Erythroblast (primary cell): ENCODE measurements around the gene IRAK1.

ENCODE experiments used
- DNase-seq, 2 experiments: peaks; one replicate each; lab custom pipeline; 2025; lab: John Stamatoyannopoulos, UW
- GATA1 ChIP-seq: IDR thresholded peaks from 2 replicates; pipeline ENCODE4 v1.6.1; 2011; ENCODE audit warnings: low read depth, mild to moderate bottlenecking, control low read depth, low read length, moderate library complexity
- POLR2A ChIP-seq: IDR thresholded peaks from 2 replicates; pipeline ENCODE4 v1.6.1; 2011; ENCODE audit warnings: mild to moderate bottlenecking, low read length

Gene IRAK1

DNA sequence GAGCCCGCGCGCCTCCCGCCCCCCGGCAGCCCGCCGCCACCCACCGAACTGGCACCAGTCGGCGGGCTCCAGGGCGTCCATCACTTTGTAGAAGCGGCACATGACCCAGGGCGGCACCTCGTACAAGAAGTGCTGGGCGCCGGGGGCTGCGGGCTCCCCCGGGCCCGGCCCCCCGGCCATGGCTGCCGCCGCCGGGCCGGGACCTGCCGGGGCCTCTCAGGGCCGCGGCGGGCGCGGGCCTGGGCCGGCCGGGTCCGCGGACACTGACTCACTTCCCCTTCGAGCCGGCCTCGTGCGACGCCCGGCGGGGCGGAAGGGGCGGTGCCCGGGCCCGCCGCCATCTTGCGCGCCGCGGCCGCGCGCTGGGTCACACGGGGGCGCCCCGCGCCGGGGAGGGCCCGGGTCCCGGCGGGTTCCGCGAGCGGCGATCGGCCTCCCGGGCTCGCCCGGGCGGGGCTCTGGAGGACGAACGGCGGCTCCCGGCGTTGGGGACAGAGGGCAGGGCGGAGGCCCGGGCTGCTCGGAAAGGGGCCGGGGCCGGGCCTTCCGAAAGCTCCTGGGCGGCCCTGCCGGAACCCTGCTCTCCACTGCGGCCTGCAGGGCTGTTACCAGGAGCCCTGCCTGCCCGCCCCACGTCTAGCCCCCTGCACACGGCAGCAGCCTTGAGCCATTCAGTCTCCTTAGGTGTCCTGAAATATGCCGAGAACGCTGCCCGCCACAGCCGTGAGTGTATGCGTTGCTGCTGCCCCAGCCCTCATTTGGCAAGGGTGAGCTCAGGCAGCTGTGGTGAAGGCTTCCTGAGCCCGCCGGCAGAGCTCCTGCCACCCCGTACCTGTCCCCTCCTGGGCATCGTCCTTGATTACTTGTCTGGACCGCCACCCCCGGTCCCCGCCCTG lies at the start of gene IRAK1:
Gene IRAK1 (minus strand): TSS at position 270 of the 896 bp plus-strand sequence. CDS start 90 bp downstream, at position 180.
- TF ChIP-seq POLR2A (peak; percentile 49), GATA1 (no peak)
- DNase-seq, result peak; percentile 66 to 79

DNA sequence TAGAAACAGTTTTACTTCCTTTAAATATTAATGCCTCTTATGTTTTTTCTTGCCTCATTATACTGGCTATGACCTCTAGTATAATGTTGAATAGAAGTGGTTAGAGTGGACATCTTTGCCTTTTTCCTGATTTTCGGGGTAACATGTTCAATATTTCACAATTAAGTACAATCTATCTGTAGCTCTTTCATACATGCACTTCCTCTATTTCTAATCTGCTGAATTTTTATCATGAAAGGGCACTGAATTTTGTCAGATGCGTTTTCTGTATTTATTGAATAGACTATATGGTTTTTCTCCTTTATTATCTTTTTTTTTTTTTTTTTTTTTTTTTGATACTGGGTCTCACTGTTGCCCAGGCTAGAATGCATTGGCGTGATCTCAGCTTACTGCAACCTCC lies 48.9 kb upstream of the IRAK1 start:
- DNase-seq, result no peak
- TF ChIP-seq POLR2A, result no peak
- TF ChIP-seq GATA1, result no peak

DNA sequence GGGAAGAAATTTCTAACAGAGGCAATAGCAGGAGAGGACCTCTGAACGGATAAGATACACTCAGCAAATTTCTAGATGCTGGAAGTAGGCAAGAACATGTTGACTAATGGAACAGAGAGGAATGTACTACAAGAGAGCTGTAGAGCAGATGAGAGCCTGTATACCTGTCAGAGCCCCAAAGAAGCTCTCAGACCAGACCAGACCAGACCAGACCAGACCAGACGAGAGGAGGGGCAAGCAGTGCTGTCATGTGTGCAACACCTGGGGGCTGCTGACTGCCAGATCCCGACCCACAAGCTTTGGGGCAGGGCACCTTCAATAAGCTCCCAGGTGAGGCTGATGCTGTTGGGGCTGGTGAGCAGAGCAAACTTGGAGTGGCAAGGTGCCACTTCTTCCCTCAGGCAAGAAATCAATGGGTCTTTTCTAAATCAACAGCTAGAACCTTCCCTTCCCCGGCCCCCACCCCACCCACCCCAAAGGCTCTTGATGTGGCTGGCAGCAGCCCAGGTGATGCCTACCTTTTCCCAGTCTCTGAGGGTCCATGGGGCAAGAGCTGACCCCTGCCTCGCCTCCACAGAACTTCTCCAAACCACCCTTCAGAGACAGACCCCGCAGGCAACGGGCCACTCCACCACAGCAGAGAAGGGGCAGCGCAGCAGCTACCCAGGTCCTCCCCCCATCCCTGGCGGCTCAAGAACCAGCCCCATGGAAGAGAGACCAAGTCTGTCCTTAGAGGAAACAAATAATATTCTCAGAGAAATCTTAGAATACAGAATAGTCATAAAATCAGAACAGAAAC lies 45.1 kb upstream of the IRAK1 start:
- TF ChIP-seq POLR2A, result no peak
- no peak for TF ChIP-seq GATA1
- DNase-seq, result no peak

DNA sequence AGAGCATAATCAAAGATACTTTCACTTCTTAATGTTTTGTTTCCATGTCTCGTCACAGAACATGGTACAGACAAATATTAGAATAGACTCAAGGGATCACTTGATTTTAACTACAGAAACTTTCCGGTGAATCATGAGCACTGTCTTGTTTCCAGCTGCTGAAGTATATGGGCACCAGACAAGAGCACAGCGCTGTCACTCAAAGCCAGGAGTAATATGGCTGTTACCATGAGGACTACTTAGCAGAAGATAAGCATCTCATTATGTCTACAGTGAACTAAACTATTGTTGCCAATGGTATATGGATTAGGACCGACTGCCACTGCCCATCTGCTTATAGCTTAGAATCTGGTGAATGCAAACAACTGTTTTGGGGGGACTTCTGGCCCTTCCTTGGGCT lies 43.5 kb upstream of the IRAK1 start:
- DNase-seq, result no peak
- TF ChIP-seq POLR2A (no peak), GATA1 (no peak)

DNA sequence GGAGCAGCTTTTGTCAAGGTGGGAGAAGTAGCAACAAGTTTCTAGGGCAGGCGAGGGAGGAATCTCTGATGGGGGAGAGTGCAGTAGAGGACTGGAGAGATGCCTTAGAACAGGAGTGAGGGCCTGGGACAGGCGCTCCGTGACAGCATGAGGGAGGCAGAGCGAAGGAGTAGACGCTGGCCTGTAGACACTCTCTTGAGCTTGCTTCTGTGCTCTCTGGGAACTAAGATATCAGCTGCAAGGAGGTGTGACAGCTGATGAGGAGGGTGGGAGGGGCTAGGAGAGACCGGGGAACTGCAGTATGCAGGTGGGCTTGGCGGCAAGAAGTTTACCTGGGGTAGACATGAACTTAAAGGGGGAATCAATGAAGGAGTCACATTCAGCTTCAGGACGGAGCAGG lies 42.1 kb upstream of the IRAK1 start:
- DNase-seq, result no peak
- TF ChIP-seq GATA1, result no peak
- no peak for TF ChIP-seq POLR2A

DNA sequence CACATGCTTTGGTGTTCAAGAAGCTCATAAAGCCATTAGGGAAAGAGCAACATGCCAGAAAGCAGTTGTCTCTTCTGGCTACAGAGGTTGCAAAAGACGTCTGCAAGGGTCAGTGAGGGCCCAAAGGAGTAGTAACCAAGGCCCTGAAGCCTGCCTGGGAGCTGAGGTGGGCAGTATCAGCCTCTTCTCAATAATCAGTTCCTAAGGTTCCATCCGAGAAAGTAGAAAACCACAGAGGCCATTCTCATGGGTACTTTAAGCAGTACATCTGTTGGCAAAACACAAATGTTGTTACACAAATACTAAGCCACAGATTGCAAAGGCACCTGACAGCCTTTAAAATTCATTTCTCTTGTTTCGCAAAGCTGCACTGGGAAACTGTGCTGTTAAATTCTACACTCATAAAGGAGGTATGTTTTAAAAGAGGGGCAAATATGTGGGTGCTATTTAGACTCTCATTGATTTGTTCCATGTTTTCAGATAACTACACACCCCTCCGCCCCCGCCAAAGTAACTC lies 40.1 kb upstream of the IRAK1 start:
- TF ChIP-seq POLR2A, result no peak
- no peak for TF ChIP-seq GATA1
- DNase-seq, result no peak

GRCh38 chrX:154059231-154059630 lies 39.5 kb upstream of the IRAK1 start:
- TF ChIP-seq POLR2A, result no peak
- DNase-seq, result no peak

- TF ChIP-seq GATA1 (no peak), POLR2A (no peak)
These were observed 38.7 kb upstream of the IRAK1 start for GRCh38 chrX:154058214-154058997.

GRCh38 chrX:154057791-154058190 lies 38.1 kb upstream of the IRAK1 start:
- TF ChIP-seq POLR2A (no peak), GATA1 (no peak)
- DNase-seq, result peak in 1 of 2 experiments; percentile 2

More at GRCh38 chrX:154058214-154058997, 38.7 kb upstream of the IRAK1 start:
- no peak for DNase-seq

DNA sequence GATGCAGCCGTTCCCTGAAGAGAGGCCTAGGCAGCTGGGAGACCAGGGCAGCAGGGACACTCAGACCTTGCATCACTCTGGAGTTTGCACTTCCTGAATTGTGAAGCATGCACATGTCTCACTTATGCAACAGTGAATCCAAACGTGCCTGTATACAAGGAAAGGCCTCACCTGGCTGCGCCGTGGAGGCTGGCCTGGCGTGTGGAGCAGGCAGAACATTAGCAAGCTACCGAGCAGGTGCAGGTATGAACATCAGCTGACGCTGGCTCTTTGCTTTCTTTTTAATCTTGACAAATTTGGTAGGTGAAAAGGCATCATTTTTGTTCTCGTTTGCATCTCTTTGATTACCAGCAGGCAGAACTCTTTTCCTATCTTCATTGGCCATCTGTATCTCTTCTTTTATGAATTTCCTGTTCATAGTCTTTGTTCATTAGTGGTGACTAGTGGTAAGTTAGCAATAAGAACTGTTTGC lies 37.1 kb upstream of the IRAK1 start:
- no peak for TF ChIP-seq POLR2A
- DNase-seq, result no peak

GRCh38 chrX:154051201-154051810 lies 31.6 kb upstream of the IRAK1 start:
- peak; percentile 60 to 79 for DNase-seq
- TF ChIP-seq GATA1, result no peak
- no peak for TF ChIP-seq POLR2A

DNA sequence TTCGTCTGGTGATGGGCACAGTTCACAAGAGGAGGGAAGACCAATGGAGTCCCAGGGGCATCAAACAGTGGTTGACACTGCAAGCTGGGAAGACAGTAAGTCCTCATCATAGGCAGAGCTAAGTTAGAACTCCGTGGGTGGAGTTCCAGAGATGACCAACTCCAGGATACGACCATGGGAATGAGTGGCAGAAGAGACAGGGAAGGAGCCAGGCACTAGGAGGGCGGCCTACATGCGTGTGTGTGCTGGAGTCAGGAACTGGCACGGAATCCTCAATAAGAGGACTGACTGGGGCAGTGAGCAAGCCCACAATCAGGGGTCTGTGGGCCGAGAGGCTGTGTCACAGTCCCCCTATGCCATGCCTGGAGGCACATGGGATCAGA lies 30.4 kb upstream of the IRAK1 start:
- no peak for DNase-seq
- TF ChIP-seq GATA1 (no peak), POLR2A (no peak)
